GM23338 (cell line): ENCODE results near the gene CCDC12.

Experiments
- CTCF ChIP-seq, 2 experiments: fragments of 200-600 bp in 1 of 2; sonication (generic) in 1 of 2; conservative IDR thresholded peaks; 2 replicates each; pipeline versions ENCODE4 v1.5.1 to v1.6.1; 2016 to 2017; ENCODE audit warnings: antibody characterized with exemption in 2 of 2, low read depth in 2 of 2, mild to moderate bottlenecking in 2 of 2, moderate library complexity in 1 of 2
- EZH2 ChIP-seq: fragments of 200-600 bp; sonication (generic); IDR thresholded peaks from one replicate; pipeline ENCODE4 v1.8.0; 2017; ENCODE audit warnings: antibody characterized with exemption, mild to moderate bottlenecking, low read depth; ENCODE audit not compliant: unreplicated experiment
- POLR2AphosphoS5 ChIP-seq: IDR thresholded peaks from 2 replicates; pipeline ENCODE4 v1.6.1; 2016; ENCODE audit warnings: antibody characterized with exemption, low read depth

- TF ChIP-seq CTCF (conservative IDR thresholded peaks at IDR 0.05; ENCODE audit: low read depth in 2 of 2): no peak
- TF ChIP-seq POLR2AphosphoS5: no peak
- TF ChIP-seq EZH2: no peak
These were observed 13.6 kb downstream of the CCDC12 start for GRCh38 chr3:46962990-46963389.
